GM23338 (cell line): ENCODE results near the gene NEO1. TPM values are rescaled to one million over a fixed set of nuclear protein-coding genes. Genes with fewer than 3 reads are reported as not detected.

Source experiments
- ATAC-seq: fragments of 200-7000 bp; cut with Tn5 transposase; 3 replicates; pipeline ENCODE4 v1.9.1; 2020
- DNase-seq: peaks from one replicate; pipeline ENCODE4 v3.0.0-alpha.2; 2015; ENCODE audit warnings: low spot score
- H2AFZ ChIP-seq: fragments of 200-600 bp; sonication (generic); 2 replicates; pipeline ENCODE4 v1.8.0; 2016; ENCODE audit warnings: antibody characterized with exemption, mild to moderate bottlenecking, moderate library complexity
- H3F3A ChIP-seq: fragments of 200-600 bp; sonication (generic); replicated peaks from 2 replicates; pipeline ENCODE4 v1.8.0; 2017; ENCODE audit warnings: antibody characterized with exemption, mixed run types, low read depth
- H3K27ac ChIP-seq: fragments of 200-600 bp; sonication (generic); 2 replicates; pipeline ENCODE4 v1.6.1; 2016; ENCODE audit warnings: low read depth
- H3K27me3 ChIP-seq: fragments of 200-600 bp; sonication (generic); 2 replicates; pipeline ENCODE4 v1.8.0; 2016; ENCODE audit warnings: mild to moderate bottlenecking, mixed run types, moderate library complexity; ENCODE audit not compliant: insufficient read depth
- H3K36me3 ChIP-seq: fragments of 200-600 bp; sonication (generic); 2 replicates; pipeline ENCODE4 v1.8.0; 2016; ENCODE audit warnings: mild to moderate bottlenecking; ENCODE audit not compliant: insufficient read depth
- H3K4me1 ChIP-seq: fragments of 200-600 bp; sonication (generic); 2 replicates; pipeline ENCODE4 v1.8.0; 2016; ENCODE audit warnings: mild to moderate bottlenecking, moderate library complexity; ENCODE audit not compliant: insufficient read depth
- H3K4me2 ChIP-seq: fragments of 200-600 bp; sonication (generic); 2 replicates; pipeline ENCODE4 v1.7.1; 2017; ENCODE audit warnings: mixed run types
- H3K4me3 ChIP-seq: fragments of 200-600 bp; sonication (generic); 2 replicates; pipeline ENCODE4 v1.6.1; 2016; ENCODE audit warnings: mixed run types
- H3K79me2 ChIP-seq: fragments of 200-600 bp; sonication (generic); replicated peaks from 2 replicates; pipeline ENCODE4 v1.8.0; 2017; ENCODE audit warnings: mild to moderate bottlenecking; ENCODE audit not compliant: insufficient read depth
- H3K9me2 ChIP-seq: fragments of 200-600 bp; sonication (generic); 2 replicates; pipeline ENCODE4 v1.8.0; 2017; ENCODE audit not compliant: insufficient read depth
- H4K20me1 ChIP-seq: fragments of 200-600 bp; sonication (generic); replicated peaks from 2 replicates; pipeline ENCODE4 v1.8.0; 2017; ENCODE audit warnings: mild to moderate bottlenecking; ENCODE audit not compliant: insufficient read depth
- H3K27ac Mint-ChIP-seq: 2 replicates; pipeline ENCODE4 v1.8.0; 2020; ENCODE audit warnings: inconsistent platforms, mild to moderate bottlenecking, moderate library complexity, mixed read lengths
- H3K27me3 Mint-ChIP-seq: 3 replicates; pipeline ENCODE4 v1.8.0; 2022; ENCODE audit warnings: low read depth, mild to moderate bottlenecking, moderate library complexity, mixed read lengths, inconsistent platforms; ENCODE audit not compliant: insufficient read depth, poor library complexity
- H3K36me3 Mint-ChIP-seq: 3 replicates; pipeline ENCODE4 v1.8.0; 2021; ENCODE audit warnings: low read depth, mild to moderate bottlenecking, inconsistent platforms, moderate library complexity, mixed read lengths
- H3K4me1 Mint-ChIP-seq: 3 replicates; pipeline ENCODE4 v1.8.0; 2020; ENCODE audit warnings: mild to moderate bottlenecking, inconsistent platforms, mixed read lengths
- H3K4me3 Mint-ChIP-seq: 3 replicates; pipeline ENCODE4 v1.8.0; 2021; ENCODE audit warnings: moderate library complexity, mild to moderate bottlenecking, inconsistent platforms, mixed read lengths
- H3K9me3 Mint-ChIP-seq: 3 replicates; pipeline ENCODE4 v1.8.0; 2020; ENCODE audit warnings: moderate library complexity, mild to moderate bottlenecking, inconsistent platforms, mixed read lengths
- CREB1 ChIP-seq: fragments of 250-450 bp; sonication (Bioruptor Pico); IDR thresholded peaks from 2 replicates; pipeline ENCODE4 v1.5.0; 2020; ENCODE audit warnings: low read depth, mild to moderate bottlenecking, moderate library complexity
- ETS1 ChIP-seq: IDR thresholded peaks from 2 replicates; pipeline ENCODE4 v1.6.1; 2016; ENCODE audit warnings: antibody characterized with exemption
- EZH2 ChIP-seq: fragments of 200-600 bp; sonication (generic); IDR thresholded peaks from one replicate; pipeline ENCODE4 v1.8.0; 2017; ENCODE audit warnings: antibody characterized with exemption, mild to moderate bottlenecking, low read depth; ENCODE audit not compliant: unreplicated experiment
- ZNF114 ChIP-seq: fragments of 250-450 bp; sonication (Bioruptor Pico); IDR thresholded peaks from 2 replicates; pipeline ENCODE4 v1.5.0; 2020; ENCODE audit warnings: mild to moderate bottlenecking, moderate library complexity
- ZNF331 ChIP-seq: fragments of 250-450 bp; sonication (Bioruptor Pico); IDR thresholded peaks from 2 replicates; pipeline ENCODE4 v1.5.0; 2020; ENCODE audit warnings: low read depth, mild to moderate bottlenecking, moderate library complexity
- ZNF462 ChIP-seq: fragments of 250-450 bp; sonication (Bioruptor Pico); IDR thresholded peaks from 2 replicates; pipeline ENCODE4 v1.5.0; 2020; ENCODE audit warnings: mild to moderate bottlenecking, moderate library complexity
- polyA plus RNA-seq: library from polyadenylated mRNA; unstranded; fragments of >200 nt; fragmentation: Nextera tagmentation; extraction: Ambion mirVana; gene quantifications from 2 replicates; pipeline ENCODE4 v1.2.1, GENCODE V29; 2016
- total RNA-seq: library from RNA; depleted of rRNA; stranded (reverse); fragments of >200 nt; shearing (Covaris generic); gene quantifications from 2 replicates; pipeline ENCODE4 v1.2.3, GENCODE V29; 2014
- TF ChIP-seq, protein P1 (sequence below): IDR thresholded peaks from one replicate; pipeline ENCODE4 v1.6.1; 2018; ENCODE audit warnings: antibody characterized with exemption; ENCODE audit not compliant: unreplicated experiment

The NEO1 gene
- total and polyA plus RNA-seq, 2 experiments from 2014 or later, result 8.4 to 45.8 TPM

DNA sequence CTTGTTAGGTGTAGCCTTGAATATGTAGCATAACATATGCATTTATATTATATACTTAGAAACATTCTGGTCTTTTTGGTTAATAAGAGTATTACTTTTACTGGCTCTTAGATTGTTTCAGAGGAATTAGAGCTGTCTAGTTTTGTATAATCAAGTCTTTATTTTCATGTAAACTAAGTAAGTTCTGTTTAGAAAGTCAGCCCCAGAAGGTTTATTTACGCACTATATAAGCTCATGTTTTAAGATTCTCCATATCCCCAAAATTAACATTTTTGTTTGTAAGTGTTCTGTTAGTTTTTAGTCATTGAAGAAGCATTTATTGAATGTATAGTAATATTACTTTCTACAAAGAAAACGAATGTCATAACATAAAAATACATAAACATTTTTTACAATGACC, 158.4 kb downstream of the NEO1 start (continued):
- no peak for TF ChIP-seq ZNF462
- TF ChIP-seq EZH2, result no peak
- no peak for TF ChIP-seq ZNF114 (CRISPR knock-in tag)
- no peak for TF ChIP-seq ETS1
- no peak for TF ChIP-seq CREB1 (CRISPR knock-in tag)

DNA sequence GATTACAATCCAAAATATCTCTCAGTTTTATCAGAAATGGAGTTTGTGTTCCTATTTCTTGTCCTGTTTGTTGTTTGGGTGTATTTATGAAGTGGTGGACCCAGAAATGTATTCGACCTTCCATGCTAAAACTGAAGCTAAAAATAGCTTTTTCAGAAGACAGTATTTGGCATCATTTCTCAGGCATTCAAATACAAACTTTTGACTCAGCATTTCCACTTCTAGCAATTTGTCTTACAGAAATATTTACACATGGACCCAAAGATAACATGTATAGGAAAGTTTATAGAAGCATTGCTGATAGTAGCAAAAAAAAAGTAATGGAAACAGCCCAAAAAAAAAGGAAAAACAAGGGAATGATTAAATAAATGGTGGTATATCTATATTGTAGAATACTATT, 160.2 kb downstream of the NEO1 start:
- Histone ChIP-seq H3F3A (no peaks in the 10 kb centered on the region), H3K9me2 (no peaks in the 10 kb centered on the region), H3K27me3 (no peaks in the 10 kb centered on the region), H3K27ac (no peak overlapping the region), H3K36me3 (no peaks in the 10 kb centered on the region), H3K4me3 (no peak overlapping the region), H4K20me1 (no peaks in the 10 kb centered on the region), H2AFZ (no peak overlapping the region), H3K4me2 (no peak overlapping the region), H3K4me1 (no peaks in the 10 kb centered on the region), H3K79me2 (no peaks in the 10 kb centered on the region; the same call in 1 of the 2 replicates)
- Mint-ChIP-seq H3K4me1 (no peaks in the 10 kb centered on the region), H3K27me3 (no peaks in the 10 kb centered on the region), H3K36me3 (peaks cover 25% of the 10 kb centered on the region; the same call in 2 of the 3 replicates), H3K4me3 (no peak overlapping the region), H3K27ac (no peak overlapping the region), H3K9me3 (peaks cover 9% of the 10 kb centered on the region; the same call in 2 of the 3 replicates)
- ATAC-seq, result no peak
- DNase-seq, result no peak
- TF ChIP-seq CREB1 (CRISPR knock-in tag) (no peak), ZNF114 (CRISPR knock-in tag) (no peak), ZNF331 (CRISPR knock-in tag) (no peak)
- TF ChIP-seq, protein P1, sequence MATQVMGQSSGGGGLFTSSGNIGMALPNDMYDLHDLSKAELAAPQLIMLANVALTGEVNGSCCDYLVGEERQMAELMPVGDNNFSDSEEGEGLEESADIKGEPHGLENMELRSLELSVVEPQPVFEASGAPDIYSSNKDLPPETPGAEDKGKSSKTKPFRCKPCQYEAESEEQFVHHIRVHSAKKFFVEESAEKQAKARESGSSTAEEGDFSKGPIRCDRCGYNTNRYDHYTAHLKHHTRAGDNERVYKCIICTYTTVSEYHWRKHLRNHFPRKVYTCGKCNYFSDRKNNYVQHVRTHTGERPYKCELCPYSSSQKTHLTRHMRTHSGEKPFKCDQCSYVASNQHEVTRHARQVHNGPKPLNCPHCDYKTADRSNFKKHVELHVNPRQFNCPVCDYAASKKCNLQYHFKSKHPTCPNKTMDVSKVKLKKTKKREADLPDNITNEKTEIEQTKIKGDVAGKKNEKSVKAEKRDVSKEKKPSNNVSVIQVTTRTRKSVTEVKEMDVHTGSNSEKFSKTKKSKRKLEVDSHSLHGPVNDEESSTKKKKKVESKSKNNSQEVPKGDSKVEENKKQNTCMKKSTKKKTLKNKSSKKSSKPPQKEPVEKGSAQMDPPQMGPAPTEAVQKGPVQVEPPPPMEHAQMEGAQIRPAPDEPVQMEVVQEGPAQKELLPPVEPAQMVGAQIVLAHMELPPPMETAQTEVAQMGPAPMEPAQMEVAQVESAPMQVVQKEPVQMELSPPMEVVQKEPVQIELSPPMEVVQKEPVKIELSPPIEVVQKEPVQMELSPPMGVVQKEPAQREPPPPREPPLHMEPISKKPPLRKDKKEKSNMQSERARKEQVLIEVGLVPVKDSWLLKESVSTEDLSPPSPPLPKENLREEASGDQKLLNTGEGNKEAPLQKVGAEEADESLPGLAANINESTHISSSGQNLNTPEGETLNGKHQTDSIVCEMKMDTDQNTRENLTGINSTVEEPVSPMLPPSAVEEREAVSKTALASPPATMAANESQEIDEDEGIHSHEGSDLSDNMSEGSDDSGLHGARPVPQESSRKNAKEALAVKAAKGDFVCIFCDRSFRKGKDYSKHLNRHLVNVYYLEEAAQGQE, result no peak
